Activated CD8-positive, alpha-beta memory T cell treated with anti-CD3 and anti-CD28 coated beads, Interleukin-2, amount 50 U/mL, for 1 hour (primary cell): ENCODE measurements around the gene ZBTB21.

ENCODE experiments used
- DNase-seq: peaks from one replicate; pipeline ENCODE4 v3.0.0-alpha.2; 2020; ENCODE audit errors: extremely low read depth

Gene ZBTB21

DNA sequence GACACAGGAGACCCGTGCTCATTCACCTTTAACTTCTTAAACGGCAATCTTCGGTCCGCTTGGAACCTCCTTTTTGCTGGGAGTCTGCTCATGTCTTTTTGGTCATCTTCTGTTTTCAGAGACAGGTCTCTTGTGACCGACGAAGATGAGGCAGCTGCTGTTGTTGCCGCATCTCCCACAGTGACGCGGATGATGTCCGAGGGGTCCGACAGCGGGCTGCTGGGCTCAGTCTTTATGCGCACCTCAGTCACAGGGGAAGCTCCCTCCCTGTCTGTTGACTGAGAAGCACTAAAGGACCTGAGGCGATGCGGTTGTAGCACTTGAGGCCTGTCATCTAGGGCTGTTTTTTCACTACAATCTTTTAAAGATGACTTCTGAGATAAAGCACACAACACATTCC lies 17.6 kb downstream of the ZBTB21 start:
- no peak for DNase-seq

GRCh38 chr21:41991659-41992058 lies 18.5 kb downstream of the ZBTB21 start:
- DNase-seq, result no peak

GRCh38 chr21:41989698-41990097 lies 20.5 kb downstream of the ZBTB21 start:
- DNase-seq, result no peak

DNA sequence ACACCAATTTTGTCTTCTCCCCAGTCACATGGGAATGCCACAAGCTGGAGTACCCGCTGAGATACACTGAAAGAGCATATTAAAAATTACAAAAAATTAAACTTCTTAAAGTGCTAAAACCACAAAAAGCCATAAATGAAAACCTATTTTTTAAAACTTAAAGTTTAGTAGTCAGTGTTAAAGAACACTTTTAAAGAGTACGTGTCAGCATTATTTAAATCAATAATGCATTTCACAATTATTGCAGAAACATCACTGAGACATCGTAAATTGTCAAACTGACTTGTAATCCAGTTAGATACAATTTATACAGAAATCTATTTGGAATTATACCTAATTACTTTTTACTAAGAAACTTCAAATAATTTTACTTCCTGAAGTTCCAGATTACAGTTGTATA lies 22.9 kb downstream of the ZBTB21 start:
- no peak for DNase-seq

GRCh38 chr21:41985662-41986416 lies 24.3 kb downstream of the ZBTB21 start:
- DNase-seq, result no peak

DNA sequence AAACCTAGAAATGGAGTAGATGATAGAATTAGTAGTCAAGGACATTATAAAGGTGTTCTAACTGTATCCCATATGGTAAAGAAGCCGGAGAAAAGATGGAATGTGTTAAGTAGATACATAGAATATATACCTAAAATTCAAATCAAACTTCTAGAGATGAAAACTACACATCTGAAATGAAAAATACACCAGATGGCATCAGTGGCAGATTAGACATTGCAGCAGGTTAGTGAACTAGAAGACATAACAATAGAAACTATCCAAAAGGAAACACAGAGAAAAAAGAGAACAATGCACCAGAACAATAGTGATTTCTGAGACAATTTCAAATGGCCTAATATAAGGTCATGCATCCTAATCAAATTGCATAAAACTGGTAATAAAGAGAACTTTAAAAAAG lies 26.9 kb downstream of the ZBTB21 start:
- DNase-seq, result no peak

- DNase-seq, result no peak
These were observed 29.6 kb downstream of the ZBTB21 start for GRCh38 chr21:41980561-41980960.

DNA sequence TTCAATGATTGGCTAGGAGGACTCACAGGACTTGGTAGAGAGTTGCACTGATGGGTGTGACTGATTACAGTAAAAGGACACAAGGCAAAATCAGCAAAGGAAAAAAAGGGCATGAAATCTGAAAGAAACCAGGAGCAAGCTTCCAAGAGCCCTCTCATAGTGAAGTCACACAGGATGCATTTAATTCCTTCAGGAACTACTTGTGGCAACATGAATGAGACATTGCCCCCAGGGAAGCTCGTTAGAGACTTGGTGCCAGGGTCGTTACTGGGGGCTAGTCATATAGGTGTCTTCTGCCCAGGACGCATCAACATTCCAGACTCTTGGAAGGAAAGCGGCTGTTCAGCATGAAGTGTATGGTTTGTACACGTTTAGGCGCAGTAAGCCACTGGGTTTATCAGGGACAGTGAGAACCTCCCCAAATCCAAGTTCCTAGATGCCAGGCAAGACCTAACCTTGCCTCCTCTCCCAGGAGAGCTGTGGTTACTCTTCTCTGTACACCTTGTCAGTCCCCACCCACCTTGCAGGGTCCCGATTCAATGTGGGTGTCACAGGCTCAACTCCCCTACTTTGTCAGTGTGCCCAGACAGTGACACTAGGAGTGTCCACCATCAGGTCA lies 30.3 kb downstream of the ZBTB21 start:
- DNase-seq, result no peak

GRCh38 chr21:41979335-41979734 lies 30.8 kb downstream of the ZBTB21 start:
- no peak for DNase-seq

DNA sequence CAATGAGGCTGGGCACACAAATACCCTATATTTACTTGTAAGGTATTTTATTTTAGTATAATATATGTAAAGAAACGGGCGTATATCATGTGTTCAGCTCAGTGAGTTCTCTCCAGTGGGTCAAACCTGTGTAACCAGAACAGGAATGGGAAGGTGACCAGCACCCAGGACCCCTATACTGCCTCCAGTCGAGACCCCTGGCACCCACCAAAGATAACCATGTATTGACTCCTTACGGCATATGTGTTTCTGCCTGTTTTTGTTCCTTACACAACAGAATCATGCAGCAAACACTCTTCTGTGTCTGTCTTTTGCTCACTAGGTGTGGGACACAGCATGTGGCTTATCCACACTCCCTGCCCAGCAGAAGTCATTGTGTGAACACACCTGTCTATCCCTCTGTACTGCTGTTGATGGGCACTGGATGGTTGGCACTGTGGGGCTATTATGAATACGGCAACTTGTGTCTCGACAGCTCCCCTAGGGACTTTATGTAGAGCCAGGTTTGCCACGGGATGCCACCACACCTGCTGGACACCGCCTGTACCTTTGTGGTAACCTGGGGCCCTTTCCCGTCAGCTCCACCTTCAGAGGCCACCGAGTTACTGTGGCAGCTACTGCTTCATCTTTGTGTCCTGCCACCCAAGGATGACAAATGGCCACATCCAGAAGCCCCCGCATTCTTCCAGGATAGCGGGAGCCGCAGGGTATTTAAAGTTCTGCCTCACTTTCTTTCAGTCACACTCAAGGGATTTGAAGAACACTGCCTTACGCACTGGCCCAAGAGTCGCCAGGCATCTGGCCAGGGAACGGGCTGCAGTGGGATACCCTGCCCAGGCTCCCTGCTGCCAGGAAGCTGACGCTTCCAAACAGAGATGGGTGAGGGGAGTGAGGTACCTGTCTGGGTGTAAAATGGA lies 32.9 kb downstream of the ZBTB21 start:
- no peak for DNase-seq

DNA sequence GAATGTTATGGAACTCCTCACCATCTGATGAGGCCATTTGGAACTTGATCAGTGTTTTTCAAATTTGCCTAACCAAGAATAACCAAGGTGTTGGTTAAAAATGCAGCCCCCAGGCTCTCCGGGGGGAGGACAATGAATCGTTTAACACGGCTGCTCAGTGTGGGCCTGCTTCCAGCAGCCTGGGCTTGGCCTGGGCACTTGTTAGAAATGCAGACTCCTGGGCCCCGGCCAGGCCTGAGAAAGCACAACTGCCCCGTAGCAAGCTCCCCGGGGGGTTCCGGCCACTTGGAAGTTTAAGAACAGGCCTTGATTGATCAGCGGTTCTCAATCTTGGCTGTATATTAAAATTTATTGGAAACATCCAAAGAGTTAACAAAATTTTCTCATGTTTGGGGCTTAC lies 33.5 kb downstream of the ZBTB21 start:
- DNase-seq, result no peak

GRCh38 chr21:41975391-41976272 lies 34.5 kb downstream of the ZBTB21 start:
- DNase-seq, result no peak

GRCh38 chr21:41974752-41975053 lies 35.5 kb downstream of the ZBTB21 start:
- DNase-seq, result no peak

GRCh38 chr21:41973861-41974751 lies 36.1 kb downstream of the ZBTB21 start:
- no peak for DNase-seq

GRCh38 chr21:41973427-41973831 lies 36.7 kb downstream of the ZBTB21 start:
- DNase-seq, result no peak

- DNase-seq, result no peak
These were observed 37.5 kb downstream of the ZBTB21 start for GRCh38 chr21:41972511-41973205.

- DNase-seq, result no peak
These were observed 38.3 kb downstream of the ZBTB21 start for GRCh38 chr21:41971891-41972290.

DNA sequence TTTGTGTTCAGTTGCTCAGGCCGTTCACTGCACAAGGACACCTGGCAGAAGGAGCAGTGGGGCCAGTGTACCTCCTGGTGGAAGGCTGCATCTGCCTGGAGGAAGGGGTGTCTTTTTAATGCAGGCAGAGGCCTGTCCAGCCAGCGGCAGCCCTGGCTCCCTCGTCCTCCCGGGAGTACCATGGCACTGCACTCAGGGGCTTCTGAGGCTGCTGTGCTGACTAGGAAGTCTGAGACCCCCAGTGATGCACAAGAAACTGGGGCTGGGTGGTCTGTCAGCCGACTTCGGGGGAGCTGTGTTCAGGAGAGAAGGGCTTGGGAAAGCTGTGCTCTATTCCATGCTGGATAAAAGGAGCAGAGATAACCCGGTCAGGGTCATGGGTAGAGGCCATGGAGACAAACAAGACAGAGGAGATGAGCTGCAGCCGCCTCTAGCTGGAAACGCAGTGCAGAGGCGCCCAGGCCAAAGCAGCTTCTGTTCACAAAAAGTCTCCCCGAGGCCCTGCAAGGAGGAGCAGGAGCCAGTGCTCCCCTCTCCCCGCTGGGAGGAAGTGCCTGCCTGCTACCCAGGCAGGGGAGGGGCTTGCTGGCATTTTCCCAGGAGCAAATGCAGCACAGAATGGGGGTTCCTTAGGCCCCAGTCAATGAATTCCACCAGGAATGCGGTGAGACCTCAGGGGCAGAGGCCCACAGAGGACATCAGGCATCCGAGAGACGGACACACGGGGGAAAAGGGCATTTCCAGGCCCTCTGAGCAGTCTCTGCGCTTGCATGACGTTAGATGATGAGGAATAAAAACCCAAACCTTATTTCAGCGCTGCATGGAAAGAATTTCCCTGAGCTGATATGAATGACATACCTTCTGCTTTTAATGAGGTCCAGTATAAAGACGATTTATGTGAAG lies 39.2 kb downstream of the ZBTB21 start:
- no peak for DNase-seq

- no peak for DNase-seq
These were observed 40.1 kb downstream of the ZBTB21 start for GRCh38 chr21:41970106-41970391.
